IMR-90 (cell line): Measurements from ENCODE around the gene NR4A3. TPM values are rescaled to one million over a fixed set of nuclear protein-coding genes. Genes with fewer than 3 reads are reported as not detected.

ENCODE experiments used
- ATAC-seq: fragments of 200-7000 bp; cut with Tn5 transposase; 2 replicates; pipeline ENCODE4 v1.9.1; 2020; ENCODE audit warnings: low read depth, mild to moderate bottlenecking, moderate library complexity
- BruUV-seq: library from RNA; stranded (reverse); fragments of 400-500 nt; replicated peaks from 2 replicates; lab custom pipeline; 2021; lab: Mats Ljungman, UMichigan
- CTCF ChIA-PET: fragments of 300-600 bp; formaldehyde crosslinking; extraction: SDS; loops from one replicate; lab custom pipeline; 2021; ENCODE audit warnings: antibody characterized with exemption; lab: Yijun Ruan, JAX
- POLR2A ChIA-PET: fragments of 300-600 bp; sonication (Branson Sonifier 250); formaldehyde crosslinking; loops from one replicate; lab custom pipeline; 2022; ENCODE audit warnings: antibody characterized with exemption; ENCODE audit not compliant: unreplicated experiment; lab: Charles Lee
- DNase-seq: peaks from one replicate; pipeline ENCODE4 v3.0.0; 2013
- H2AFZ ChIP-seq: replicated peaks from 2 replicates; pipeline ENCODE3; 2013; ENCODE audit warnings: low read length, mild to moderate bottlenecking; ENCODE audit not compliant: poor library complexity
- H2AK5ac ChIP-seq: 2 replicates; pipeline ENCODE4 v1.6.1; 2013; ENCODE audit warnings: low read depth, low read length, inconsistent platforms
- H2AK9ac ChIP-seq: replicated peaks from 2 replicates; pipeline ENCODE3; 2013; ENCODE audit warnings: mild to moderate bottlenecking, low read depth, low read length, moderate library complexity; ENCODE audit not compliant: poor library complexity
- H2BK120ac ChIP-seq: 2 replicates; pipeline ENCODE4 v1.6.1; 2013; ENCODE audit warnings: low read depth, low read length, inconsistent platforms
- H2BK15ac ChIP-seq: 3 replicates; pipeline ENCODE4 v1.6.1; 2013; ENCODE audit warnings: low read depth, low read length, inconsistent platforms
- H2BK20ac ChIP-seq: 2 replicates; pipeline ENCODE4 v1.6.1; 2013; ENCODE audit warnings: low read depth, mild to moderate bottlenecking, inconsistent platforms, low read length, moderate library complexity
- H2BK5ac ChIP-seq: 2 replicates; pipeline ENCODE4 v1.6.1; 2013; ENCODE audit warnings: mild to moderate bottlenecking, low read depth, low read length, inconsistent platforms; ENCODE audit not compliant: poor library complexity, severe bottlenecking
- H3K14ac ChIP-seq: replicated peaks from 2 replicates; pipeline ENCODE4 v1.6.1; 2013; ENCODE audit warnings: low read depth, low read length, inconsistent platforms
- H3K18ac ChIP-seq: 2 replicates; pipeline ENCODE4 v1.6.1; 2013; ENCODE audit warnings: low read depth, low read length, control low read depth
- H3K23ac ChIP-seq: 2 replicates; pipeline ENCODE4 v1.6.1; 2013; ENCODE audit warnings: low read depth, low read length, inconsistent platforms
- H3K27ac ChIP-seq: 2 replicates; pipeline ENCODE4 v1.5.1; 2013; ENCODE audit warnings: mild to moderate bottlenecking, control low read depth, low read length; ENCODE audit not compliant: insufficient read depth
- H3K27me3 ChIP-seq: 2 replicates; pipeline ENCODE4 v1.6.1; 2013; ENCODE audit warnings: low read length; ENCODE audit not compliant: control insufficient read depth, insufficient read depth
- H3K36me3 ChIP-seq: 2 replicates; pipeline ENCODE4 v1.6.1; 2013; ENCODE audit warnings: low read length, mixed read lengths; ENCODE audit not compliant: control insufficient read depth, insufficient read depth
- H3K4ac ChIP-seq: 2 replicates; pipeline ENCODE4 v1.6.1; 2013; ENCODE audit warnings: low read depth, low read length, inconsistent platforms
- H3K4me1 ChIP-seq: 2 replicates; pipeline ENCODE4 v1.6.1; 2013; ENCODE audit warnings: low read length, mixed read lengths; ENCODE audit not compliant: control insufficient read depth, insufficient read depth
- H3K4me2 ChIP-seq: 2 replicates; pipeline ENCODE4 v1.6.1; 2013; ENCODE audit warnings: low read depth, mild to moderate bottlenecking, control low read depth, low read length, moderate library complexity
- H3K4me3 ChIP-seq: 2 replicates; pipeline ENCODE4 v1.5.1; 2013; ENCODE audit warnings: low read depth, mild to moderate bottlenecking, control low read depth, low read length, moderate library complexity; ENCODE audit not compliant: insufficient read depth
- H3K56ac ChIP-seq: 2 replicates; pipeline ENCODE4 v1.6.1; 2013; ENCODE audit warnings: low read length, inconsistent platforms; ENCODE audit not compliant: insufficient read depth; ENCODE audit errors: extremely low read depth
- H3K79me1 ChIP-seq, 2 experiments: 2 replicates each; pipeline ENCODE4 v1.6.1; 2013; ENCODE audit warnings: low read length in 2 of 2, inconsistent platforms in 1 of 2, low read depth in 1 of 2
- H3K9ac ChIP-seq: 2 replicates; pipeline ENCODE4 v1.6.1; 2013; ENCODE audit warnings: low read depth, low read length, control low read depth
- H3K9me1 ChIP-seq: 2 replicates; pipeline ENCODE4 v1.6.1; 2013; ENCODE audit warnings: low read length, inconsistent platforms; ENCODE audit not compliant: insufficient read depth
- H3K9me3 ChIP-seq: 2 replicates; pipeline ENCODE4 v1.6.1; 2013; ENCODE audit warnings: low read length; ENCODE audit not compliant: control insufficient read depth, insufficient read depth
- H4K20me1 ChIP-seq: 2 replicates; pipeline ENCODE4 v1.6.1; 2013; ENCODE audit warnings: low read length, inconsistent platforms; ENCODE audit not compliant: insufficient read depth
- H4K5ac ChIP-seq: 2 replicates; pipeline ENCODE4 v1.6.1; 2013; ENCODE audit warnings: mild to moderate bottlenecking, low read depth, low read length, control low read depth
- H4K8ac ChIP-seq, 2 experiments: 2 replicates each; pipeline ENCODE4 v1.6.1; 2013; ENCODE audit warnings: low read depth in 2 of 2, low read length in 2 of 2, control low read depth in 1 of 2, inconsistent platforms in 1 of 2
- H4K91ac ChIP-seq: 2 replicates; pipeline ENCODE4 v1.6.1; 2013; ENCODE audit warnings: low read depth, low read length, inconsistent platforms; ENCODE audit not compliant: insufficient read depth
- BHLHE40 ChIP-seq: fragments of 150-350 bp; IDR thresholded peaks from 2 replicates; pipeline ENCODE4 v1.6.1; 2016; ENCODE audit warnings: mild to moderate bottlenecking, low read depth, low read length
- CEBPB ChIP-seq: IDR thresholded peaks from 2 replicates; pipeline ENCODE4 v1.6.1; 2012; ENCODE audit warnings: low read depth, low read length, improper control_type of control experiment
- CHD1 ChIP-seq: IDR thresholded peaks from 2 replicates; pipeline ENCODE4 v1.6.1; 2012; ENCODE audit warnings: low read depth, low read length, improper control_type of control experiment
- CTCF ChIP-seq: conservative IDR thresholded peaks from 2 replicates; pipeline ENCODE4 v1.5.1; 2012; ENCODE audit warnings: mild to moderate bottlenecking, low read depth, low read length, improper control_type of control experiment
- ELK1 ChIP-seq: fragments of 150-350 bp; IDR thresholded peaks from 2 replicates; pipeline ENCODE4 v1.6.1; 2016; ENCODE audit warnings: low read depth, mild to moderate bottlenecking, low read length, moderate library complexity, borderline replicate concordance
- FOS ChIP-seq: fragments of 150-350 bp; IDR thresholded peaks from 2 replicates; pipeline ENCODE4 v1.6.1; 2016; ENCODE audit warnings: low read depth, low read length
- MAFK ChIP-seq: IDR thresholded peaks from 2 replicates; pipeline ENCODE4 v1.6.1; 2012; ENCODE audit warnings: low read depth, low read length, improper control_type of control experiment
- MAZ ChIP-seq: IDR thresholded peaks from 2 replicates; pipeline ENCODE4 v1.6.1; 2012; ENCODE audit warnings: low read depth, mild to moderate bottlenecking, low read length, improper control_type of control experiment, moderate library complexity, borderline replicate concordance
- MXI1 ChIP-seq: IDR thresholded peaks from 2 replicates; pipeline ENCODE4 v1.6.1; 2012; ENCODE audit warnings: low read depth, mild to moderate bottlenecking, low read length, moderate library complexity, borderline replicate concordance
- NFE2L2 ChIP-seq: fragments of 150-350 bp; IDR thresholded peaks from 2 replicates; pipeline ENCODE4 v1.6.1; 2016; ENCODE audit warnings: low read depth, mild to moderate bottlenecking, low read length
- POLR2A ChIP-seq: IDR thresholded peaks from 2 replicates; pipeline ENCODE4 v1.6.1; 2012; ENCODE audit warnings: mild to moderate bottlenecking, low read depth, low read length
- RAD21 ChIP-seq: IDR thresholded peaks from 2 replicates; pipeline ENCODE4 v1.6.1; 2012; ENCODE audit warnings: low read length, improper control_type of control experiment
- RCOR1 ChIP-seq: IDR thresholded peaks from 2 replicates; pipeline ENCODE4 v1.6.1; 2012; ENCODE audit warnings: mild to moderate bottlenecking, low read length, improper control_type of control experiment; ENCODE audit not compliant: insufficient replicate concordance
- RFX5 ChIP-seq: IDR thresholded peaks from 2 replicates; pipeline ENCODE4 v1.8.0; 2012; ENCODE audit warnings: low read depth, mild to moderate bottlenecking, low read length, moderate library complexity
- SMC3 ChIP-seq: fragments of 150-350 bp; IDR thresholded peaks from 2 replicates; pipeline ENCODE4 v1.6.1; 2016; ENCODE audit warnings: low read depth, mild to moderate bottlenecking, antibody characterized with exemption, low read length, moderate library complexity
- USF2 ChIP-seq: fragments of 150-350 bp; IDR thresholded peaks from 2 replicates; pipeline ENCODE4 v1.6.1; 2017; ENCODE audit warnings: mild to moderate bottlenecking, antibody characterized with exemption, low read length, low read depth
- WGBS, 2 experiments: methylation state at CpG; one replicate each; pipeline versions ENCODE4 v1.1.5 to v1.1.7; 2013; ENCODE audit warnings: missing lambda C conversion rate in 2 of 2; ENCODE audit not compliant: insufficient read length in 1 of 2; ENCODE audit errors: extremely low coverage in 2 of 2; 5-methylcytosine and 5-hydroxymethylcytosine counted together
- dilution Hi-C: fragments of 300-500 bp; cut with HindIII; formaldehyde crosslinking; loops from one replicate; pipeline ENCODE4 v1.14.3; 2018; ENCODE audit warnings: low sequenced_read_pairs; ENCODE audit not compliant: unreplicated experiment
- in situ Hi-C: fragments of 300-500 bp; cut with MboI; formaldehyde crosslinking; loops from 3 replicates; pipeline ENCODE4 v1.14.3; 2019; ENCODE audit warnings: low sequenced_read_pairs, inconsistent platforms, mixed read lengths
- intact Hi-C: fragments of 100-400 bp; cut with micrococcal nuclease; formaldehyde crosslinking; loops from 2 replicates; pipeline ENCODE4 v1.10.0; 2022
- polyA plus RNA-seq, 3 experiments: library from polyadenylated mRNA; depleted of rRNA; stranded (reverse); fragments of >200 nt; gene quantifications; 2 replicates each; pipeline ENCODE4 v1.2.3, GENCODE V29; 2012; ENCODE audit warnings: low replicate concordance in 1 of 3
- total RNA-seq: library from RNA; depleted of rRNA; stranded (reverse); fragments of >200 nt; gene quantifications from 2 replicates; pipeline ENCODE4 v1.2.3, GENCODE V29; 2012

The NR4A3 gene
- total and polyA plus RNA-seq, 2 of the 4 experiments (the other 2 are of a cell fraction): 0.27 to 0.54 TPM

DNA sequence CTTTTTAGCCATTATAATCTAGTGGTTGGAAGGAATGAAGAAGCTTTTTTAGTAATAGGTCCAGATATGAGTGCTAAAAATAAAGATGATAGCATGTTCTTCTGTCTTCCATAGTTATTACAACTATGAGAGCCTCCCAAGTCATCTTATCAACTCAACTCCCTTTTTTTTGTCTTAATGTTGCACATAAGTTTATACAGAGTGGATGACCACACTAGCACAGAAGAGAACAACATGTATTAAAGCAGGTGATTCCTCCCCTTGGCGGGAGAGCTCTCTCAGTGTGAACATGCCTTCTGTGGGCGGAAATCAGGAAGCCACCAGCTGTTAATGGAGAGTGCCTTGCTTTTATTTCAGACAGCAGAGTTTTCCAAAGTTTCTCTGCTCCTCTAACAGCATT is 44.7 kb downstream of the NR4A3 start:
- CTCF ChIA-PET: no interaction called here
- 80% methylated on average over 1 of the region's 2 CpGs; no CpG with 5 or more reads in 1 of the 2 experiments for WGBS, 2 experiments
- no peak overlapping the region for H2AK5ac ChIP-seq
- H2AFZ ChIP-seq: no peak overlapping the region
- H3K4me2 ChIP-seq: no peak overlapping the region
- no peak for DNase-seq
- H3K79me1 ChIP-seq: no peaks in the 10 kb centered on the region
- no peak overlapping the region for H4K91ac ChIP-seq
- H3K18ac ChIP-seq: no peak overlapping the region
- no peak for TF ChIP-seq RAD21
- TF ChIP-seq CTCF: no peak
- no peak for TF ChIP-seq ELK1
- no peak for TF ChIP-seq FOS
- TF ChIP-seq CHD1: no peak
- TF ChIP-seq RFX5: no peak
- TF ChIP-seq CEBPB: no peak
- no peak for TF ChIP-seq SMC3
- TF ChIP-seq MXI1: no peak
- TF ChIP-seq USF2: no peak
- TF ChIP-seq MAZ: no peak
- TF ChIP-seq RCOR1: no peak
- no peak for TF ChIP-seq MAFK
- no peak for TF ChIP-seq NFE2L2
- no peak for TF ChIP-seq BHLHE40
- no peak for TF ChIP-seq POLR2A
- H4K5ac ChIP-seq: no peak overlapping the region
- no peak overlapping the region for H3K27ac ChIP-seq
- dilution Hi-C loops: no loop called here
- BruUV-seq: no TSS peak
- POLR2A ChIA-PET: no interaction called here
- H3K4ac ChIP-seq: no peak overlapping the region
- H2BK15ac ChIP-seq: no peak overlapping the region
- no peaks in the 10 kb centered on the region for H4K20me1 ChIP-seq
- no peak overlapping the region for H3K14ac ChIP-seq
- H3K36me3 ChIP-seq: peaks cover 6% of the 10 kb centered on the region; the same call in 1 of the 2 replicates
- H3K9ac ChIP-seq: no peak overlapping the region
- 0 out of 2 replicates have a peak overlapping the region, but pooled peaks have one; percentile 21 for H3K23ac ChIP-seq
- in situ Hi-C loops: no loop called here
- no peak overlapping the region for H3K56ac ChIP-seq
- intact Hi-C loops: no loop called here
- no peak overlapping the region for H2BK5ac ChIP-seq
- H2AK9ac ChIP-seq: no peak overlapping the region
- H4K8ac ChIP-seq: no peak overlapping the region
- no peak overlapping the region for H2BK20ac ChIP-seq
- no peak overlapping the region for H3K4me3 ChIP-seq
- H2BK120ac ChIP-seq: no peak overlapping the region
- H3K4me1 ChIP-seq: peaks cover 5% of the 10 kb centered on the region; the same call in 1 of the 2 replicates
- H3K27me3 ChIP-seq: no peaks in the 10 kb centered on the region
- ATAC-seq: no peak
- no peaks in the 10 kb centered on the region for H3K9me3 ChIP-seq
- peaks cover 5% of the 10 kb centered on the region; the same call in 1 of the 2 replicates for H3K9me1 ChIP-seq
